COLO668 (cell line): ENCODE data around the gene MCMBP.
"Not testable (repeated sequence)": the region's sequence is repeated elsewhere in the genome, so short reads cannot be mapped to it uniquely, and the experiment has no call there.

Experiments used
- DNase-seq: peaks from one replicate; lab custom pipeline; 2025; ENCODE audit not compliant: unreplicated experiment; lab: John Stamatoyannopoulos, UW

Gene MCMBP

DNA sequence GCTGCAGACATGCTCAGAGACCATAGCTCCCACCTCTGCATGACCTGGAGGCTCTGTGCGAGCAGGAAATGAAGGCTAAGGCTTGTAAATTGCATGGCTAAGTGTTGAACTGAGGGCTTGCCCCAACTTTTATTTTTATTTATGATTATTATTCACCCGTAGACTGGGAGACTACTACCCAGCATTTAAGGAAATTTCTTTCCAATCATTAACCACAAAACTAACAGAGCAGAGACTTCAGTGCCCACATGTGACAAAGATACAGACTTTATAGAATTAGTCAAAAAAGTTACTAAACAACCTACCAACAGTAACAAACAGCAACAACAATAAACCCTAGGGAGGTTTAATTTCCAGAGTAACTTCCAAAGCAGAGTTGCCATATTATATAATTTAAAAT is 39.7 kb downstream of the MCMBP start:
- no peak for DNase-seq

DNA sequence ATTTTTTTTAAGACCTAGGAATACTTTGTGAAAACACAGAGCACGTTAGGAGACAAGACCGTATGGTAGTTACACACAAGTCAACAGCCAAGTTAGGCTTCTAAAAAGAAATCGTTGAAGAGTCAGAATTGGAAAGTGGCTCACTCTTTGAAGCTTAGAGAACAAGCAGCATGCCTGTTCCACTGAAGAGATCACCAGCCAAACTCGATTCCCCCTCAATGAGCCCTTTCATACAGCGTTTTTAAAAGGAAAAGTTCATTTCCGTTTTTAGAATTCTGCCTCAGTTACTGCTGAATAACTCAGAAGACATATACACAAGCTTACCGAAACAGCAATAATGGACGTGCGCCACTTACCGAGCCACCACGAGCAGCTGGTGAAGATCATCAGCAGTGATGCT is 41.0 kb downstream of the MCMBP start:
- no peak for DNase-seq

DNA sequence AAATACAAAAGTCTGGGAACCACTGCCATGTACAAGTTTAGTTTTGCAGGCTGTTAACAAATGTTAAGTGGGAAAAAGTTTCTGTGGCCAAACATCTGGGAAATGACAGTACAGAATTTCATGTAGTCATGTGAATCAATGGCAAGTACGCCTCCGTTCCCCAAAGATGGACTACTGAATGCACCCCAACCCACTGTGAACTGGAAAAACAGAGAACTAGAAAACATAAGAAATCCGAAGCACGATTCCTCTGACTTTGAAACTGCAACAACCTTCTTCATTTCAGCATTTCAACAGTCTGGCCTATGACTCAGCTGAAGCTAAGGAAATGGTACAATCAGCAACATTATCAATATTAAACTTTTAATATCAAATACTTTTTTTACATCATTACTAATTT is 41.8 kb downstream of the MCMBP start:
- no peak for DNase-seq

DNA sequence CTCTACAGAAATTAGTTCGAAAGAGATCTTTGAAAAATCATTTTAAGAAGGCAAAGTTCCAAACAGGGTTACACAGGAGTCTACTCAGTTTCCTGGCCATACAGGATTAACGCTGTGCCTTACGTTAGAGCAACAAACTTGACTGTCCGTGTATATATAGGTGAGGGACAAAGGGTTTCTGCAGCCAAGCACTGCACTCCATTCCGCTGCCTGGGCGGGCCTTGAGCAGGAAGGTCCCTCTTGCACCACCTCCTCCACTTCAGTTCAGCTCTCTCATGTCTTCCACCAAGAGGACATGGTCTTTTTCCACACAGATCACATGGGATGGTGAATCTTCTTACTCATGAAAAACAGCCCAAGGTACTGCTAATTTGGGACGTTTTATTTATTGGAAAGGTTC is 43.2 kb downstream of the MCMBP start:
- DNase-seq = no peak

DNA sequence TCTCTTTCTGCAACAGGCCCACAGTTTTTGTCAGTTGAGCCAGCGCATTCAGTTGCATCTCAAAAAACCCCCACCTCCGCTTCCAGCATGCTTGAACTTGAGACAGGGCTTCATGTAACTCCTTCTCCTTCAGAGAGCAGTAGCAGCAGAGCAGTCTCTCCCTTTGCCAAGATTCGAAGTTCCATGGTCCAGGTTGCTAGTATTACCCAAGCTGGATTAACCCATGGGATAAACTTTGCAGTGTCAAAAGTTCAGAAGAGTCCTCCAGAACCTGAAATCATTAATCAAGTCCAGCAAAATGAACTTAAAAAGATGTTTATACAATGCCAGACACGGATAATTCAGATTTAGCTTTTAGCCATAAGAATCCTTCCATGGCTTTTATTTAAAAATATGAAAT is 45.2 kb downstream of the MCMBP start:
- no peak for DNase-seq

DNA sequence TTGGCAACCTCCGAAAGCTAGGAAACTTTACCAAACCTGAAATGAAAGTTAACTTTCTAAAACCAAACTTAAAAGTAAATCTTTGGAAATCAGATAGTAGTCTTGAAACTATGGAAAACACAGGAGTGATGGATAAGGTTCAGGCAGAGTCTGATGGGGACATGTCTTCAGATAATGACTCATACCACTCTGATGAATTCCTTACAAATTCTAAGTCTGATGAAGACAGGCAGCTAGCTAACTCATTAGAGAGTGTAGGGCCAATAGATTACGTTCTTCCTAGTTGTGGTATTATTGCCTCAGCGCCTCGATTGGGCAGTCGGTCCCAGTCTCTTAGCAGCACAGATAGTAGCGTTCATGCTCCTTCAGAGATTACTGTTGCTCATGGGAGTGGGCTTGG is 45.9 kb downstream of the MCMBP start:
- DNase-seq = no peak

DNA sequence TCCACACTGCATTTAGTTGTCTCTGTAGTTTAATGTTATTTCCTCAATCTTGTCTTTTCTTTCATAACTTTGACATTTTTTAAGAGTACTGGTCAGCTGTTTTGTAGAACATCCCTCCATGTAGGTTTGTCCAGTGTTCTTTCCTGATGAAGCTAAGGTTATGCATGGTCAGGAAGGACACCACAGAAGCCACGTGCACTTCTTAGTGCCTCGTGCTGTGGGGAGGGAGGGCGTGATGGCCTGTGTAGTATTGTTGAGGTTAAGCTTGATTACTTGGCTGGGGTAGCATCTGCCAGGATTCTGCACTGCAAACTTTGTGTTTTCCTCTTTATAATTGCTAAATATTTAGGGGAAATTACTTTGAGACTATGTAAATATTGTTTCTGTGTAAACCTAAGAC is 48.3 kb downstream of the MCMBP start:
- no peak for DNase-seq

DNA sequence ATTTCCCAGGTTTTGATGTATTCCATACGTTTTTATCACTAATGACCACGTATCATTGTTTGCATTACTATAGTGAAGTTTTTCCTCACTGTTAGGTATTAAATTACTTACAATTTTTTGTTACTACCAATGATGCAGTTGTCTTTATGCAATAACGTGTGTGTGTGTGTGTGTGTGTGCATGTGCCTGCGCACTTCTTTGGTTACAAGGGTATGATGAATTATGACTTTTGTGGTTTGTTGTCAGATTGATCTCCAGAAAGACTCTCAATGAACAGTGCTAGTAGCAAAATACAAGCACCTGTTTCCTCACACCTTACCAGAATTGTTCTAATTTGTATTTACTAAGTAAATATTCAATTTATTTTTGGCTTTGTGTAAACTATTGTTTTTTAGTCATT is 51.5 kb downstream of the MCMBP start:
- peak; percentile 3 for DNase-seq

DNA sequence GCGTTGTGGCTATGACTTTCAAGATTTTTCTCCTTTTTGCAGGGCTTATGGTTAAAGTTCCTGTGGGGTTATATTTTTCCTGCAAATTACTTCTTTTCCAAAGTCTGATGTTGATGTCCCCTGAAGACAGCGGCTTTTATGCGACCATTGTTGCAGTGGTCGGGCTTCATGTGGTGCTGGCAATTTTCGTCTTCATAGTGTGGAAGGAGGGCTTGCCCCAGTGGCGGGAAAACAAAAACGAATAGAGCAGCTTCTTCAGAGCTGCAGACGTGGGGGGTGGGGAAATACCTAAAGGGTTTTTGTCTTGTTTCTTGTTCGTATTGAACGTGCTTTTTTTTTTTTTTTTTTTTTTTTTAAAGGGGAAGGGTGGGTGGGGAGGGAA is 53.8 kb downstream of the MCMBP start:
- DNase-seq = no peak

DNA sequence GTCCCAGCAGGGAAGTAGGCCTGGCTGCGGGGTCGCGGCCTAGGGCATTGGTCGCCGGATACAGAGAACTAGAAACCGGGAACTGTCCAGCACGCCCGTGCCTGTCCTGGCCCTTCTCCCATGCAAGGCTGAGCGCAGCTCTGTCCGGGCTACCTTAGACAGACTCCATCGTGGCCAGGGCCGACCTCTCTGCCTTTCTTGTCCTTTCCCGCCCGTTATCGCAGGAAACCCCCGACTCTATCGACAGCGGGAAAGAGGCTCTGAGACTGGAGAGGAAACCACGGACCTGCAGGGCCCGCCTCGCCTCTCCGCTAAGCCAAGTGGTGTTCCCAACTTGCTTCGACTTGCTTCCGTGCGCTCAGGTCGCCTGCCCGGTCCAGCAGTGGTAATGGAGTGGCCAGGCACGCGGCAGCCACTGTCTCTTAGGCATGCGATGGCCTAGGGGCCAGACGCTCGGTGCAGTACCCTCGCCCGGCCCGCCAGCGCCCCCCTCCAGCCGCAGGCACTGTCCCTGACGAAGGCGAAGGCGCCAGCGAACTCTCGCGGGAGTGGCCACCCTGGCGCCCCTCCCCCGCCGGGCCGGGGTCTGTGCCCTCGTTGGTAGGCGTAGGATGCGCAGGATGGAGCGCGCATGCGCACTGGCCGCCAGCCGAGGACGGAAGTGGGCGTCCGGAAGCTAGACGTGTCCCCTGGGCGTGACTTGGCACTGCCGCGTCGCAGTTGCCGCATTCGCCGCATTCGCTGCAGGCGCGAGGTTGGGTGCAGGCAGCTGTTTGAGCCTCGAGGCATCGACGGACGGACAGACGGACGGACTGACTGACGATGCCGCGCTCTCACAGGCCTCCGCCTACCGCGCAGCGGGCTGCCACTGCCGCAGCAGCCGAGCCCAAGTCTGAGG is 54.4 kb downstream of the MCMBP start:
- DNase-seq = no peak

DNA sequence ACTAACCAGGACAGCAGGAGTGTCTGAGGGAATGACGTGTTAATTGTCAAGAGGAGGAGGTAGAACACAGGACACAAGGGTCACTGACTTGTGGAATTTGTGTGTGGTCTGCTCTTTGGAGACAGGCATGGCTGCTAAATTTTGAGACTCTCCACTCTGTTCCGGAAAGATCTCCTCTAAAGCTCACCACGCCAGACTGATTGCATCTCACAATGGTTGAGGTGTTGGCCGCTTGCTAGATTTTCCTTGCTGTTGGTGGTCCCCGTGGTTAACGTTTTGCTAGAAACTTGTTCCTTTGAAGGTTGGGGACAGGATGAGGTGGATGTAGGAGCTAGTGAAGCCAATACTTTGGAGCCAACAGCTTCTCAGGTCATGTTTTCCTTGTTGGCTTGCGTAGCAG is 57.0 kb downstream of the MCMBP start:
- no peak for DNase-seq

DNA sequence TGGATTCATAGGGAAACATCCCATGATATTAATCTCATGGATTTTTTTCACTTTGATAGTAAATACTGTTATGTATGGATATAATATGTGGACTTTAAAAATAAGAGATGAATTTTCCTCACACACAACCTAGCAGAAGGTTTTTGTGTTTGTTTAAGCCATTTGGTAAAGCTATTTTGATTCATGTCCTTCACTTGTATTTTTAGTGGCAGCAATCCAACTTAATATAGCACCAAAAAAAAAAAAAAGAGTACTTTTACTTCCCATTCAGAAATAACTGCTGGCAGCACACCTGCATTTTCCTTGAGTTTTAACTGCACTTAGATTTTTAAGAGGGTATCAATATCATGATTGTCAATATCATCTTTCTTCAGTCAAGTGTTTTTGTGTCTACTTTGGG is 60.0 kb downstream of the MCMBP start:
- no peak for DNase-seq

DNA sequence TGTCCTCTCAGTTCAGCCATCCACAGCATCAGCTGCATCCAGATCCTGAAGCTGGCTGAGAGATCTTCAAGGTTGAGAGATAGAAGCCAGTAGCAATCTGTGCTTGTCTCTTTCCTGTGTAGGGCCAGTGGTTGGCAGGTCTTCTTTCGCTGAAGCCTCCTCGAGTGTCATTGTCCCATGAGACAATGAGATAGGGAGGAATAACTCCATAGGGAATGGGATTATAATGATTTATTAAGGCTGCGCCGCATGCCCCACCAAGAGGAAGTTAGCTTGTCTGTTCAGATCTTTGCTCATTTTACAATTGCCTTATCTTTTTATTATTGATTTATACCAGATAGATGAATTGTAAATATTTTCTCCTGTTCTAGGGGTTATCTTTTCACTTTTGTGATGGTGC is 61.5 kb downstream of the MCMBP start:
- DNase-seq = no peak

DNA sequence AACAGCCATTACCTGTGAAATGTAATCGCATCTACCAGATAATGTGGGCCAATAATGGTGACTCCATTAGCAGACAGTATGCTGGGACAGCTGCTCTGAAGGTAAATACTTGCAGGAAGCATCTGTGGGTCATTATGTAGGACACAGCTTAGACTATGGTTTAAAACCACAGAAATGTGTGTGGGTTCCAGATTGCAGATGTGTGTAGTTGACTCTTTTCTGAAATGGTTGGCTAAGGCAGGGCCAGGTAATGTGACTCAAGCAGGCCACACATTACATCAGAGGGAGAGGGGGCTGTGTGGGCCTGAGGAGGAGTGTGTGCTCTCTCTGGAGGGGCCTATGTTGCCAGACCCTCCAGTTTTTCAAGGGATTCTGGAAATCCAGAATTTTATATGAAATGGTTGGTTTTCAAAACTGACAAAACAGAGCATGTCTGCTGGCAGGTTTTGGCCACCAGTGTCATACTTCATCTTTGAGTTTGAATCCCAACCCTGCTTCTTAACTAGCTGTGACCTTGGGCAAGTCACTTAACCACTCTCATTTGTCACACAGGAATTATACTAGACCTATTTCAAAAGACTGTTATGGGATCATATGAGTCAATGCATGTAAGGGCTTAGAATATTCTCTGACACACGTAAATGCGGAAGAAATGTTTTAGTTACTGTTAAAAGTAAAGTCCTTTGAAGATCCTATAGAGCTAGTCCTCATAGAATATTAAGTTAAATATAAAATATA is 64.5 kb downstream of the MCMBP start:
- peak; percentile 7 for DNase-seq

DNA sequence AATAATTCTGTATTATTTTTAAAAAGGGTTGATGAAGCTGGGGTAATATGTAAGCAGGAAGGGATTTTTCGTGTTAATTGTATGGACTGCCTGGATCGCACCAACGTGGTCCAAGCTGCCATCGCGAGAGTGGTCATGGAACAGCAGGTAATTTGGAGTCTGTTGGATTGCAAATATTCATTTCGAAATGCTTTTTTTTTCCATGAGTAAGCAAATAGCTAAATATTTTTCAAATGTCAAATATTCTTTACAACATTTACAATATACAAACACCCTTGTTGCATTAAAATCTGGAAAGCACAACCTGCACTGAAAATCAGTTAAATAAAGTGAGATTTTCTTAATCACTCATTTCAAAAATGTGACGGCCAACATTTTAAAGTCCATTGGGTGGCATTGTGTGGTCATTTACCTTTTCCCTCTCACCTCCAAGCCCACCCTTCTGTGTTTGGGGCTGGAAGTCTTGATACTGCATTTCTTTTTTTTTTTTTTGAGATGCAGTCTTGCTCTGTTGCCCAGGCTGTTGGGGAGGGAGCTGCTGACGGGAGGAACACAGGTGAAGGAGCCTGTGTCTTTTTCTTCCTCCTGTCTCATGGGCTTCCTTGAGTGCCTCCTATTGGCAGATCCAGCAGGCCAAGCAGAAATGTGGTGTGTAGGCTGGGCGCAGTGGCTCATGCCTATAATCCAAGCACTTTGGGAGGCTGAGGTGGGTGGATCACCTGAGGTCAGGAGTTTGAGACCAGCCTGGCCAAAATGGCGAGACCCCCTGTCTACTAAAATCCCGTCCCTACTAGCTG is 66.1 kb downstream of the MCMBP start:
- DNase-seq = no peak

DNA sequence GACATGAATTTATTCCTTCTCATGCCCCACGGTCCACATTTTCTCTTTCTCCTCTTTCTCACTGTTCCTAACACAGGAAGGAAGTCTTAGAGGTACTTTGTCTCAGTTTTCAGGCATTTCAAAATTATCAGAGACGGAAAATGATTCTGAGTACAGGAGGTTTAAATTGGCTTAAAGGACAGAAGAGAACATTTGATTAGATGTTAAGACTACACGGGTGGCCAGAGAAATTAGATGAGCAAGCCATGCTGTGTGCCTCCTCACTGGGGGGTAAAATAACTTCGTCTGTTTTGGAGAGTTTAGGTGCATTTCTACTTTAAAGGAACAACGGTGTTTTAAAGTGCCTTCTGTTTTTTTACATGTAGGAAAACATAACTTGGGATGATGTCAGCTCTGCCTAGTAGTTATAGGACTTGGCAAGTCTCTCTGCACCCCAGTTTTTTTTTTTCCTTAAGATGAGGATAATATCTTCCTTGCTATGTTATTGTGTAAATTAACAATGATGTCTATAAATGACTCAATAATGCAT is 66.9 kb downstream of the MCMBP start:
- DNase-seq = no peak

DNA sequence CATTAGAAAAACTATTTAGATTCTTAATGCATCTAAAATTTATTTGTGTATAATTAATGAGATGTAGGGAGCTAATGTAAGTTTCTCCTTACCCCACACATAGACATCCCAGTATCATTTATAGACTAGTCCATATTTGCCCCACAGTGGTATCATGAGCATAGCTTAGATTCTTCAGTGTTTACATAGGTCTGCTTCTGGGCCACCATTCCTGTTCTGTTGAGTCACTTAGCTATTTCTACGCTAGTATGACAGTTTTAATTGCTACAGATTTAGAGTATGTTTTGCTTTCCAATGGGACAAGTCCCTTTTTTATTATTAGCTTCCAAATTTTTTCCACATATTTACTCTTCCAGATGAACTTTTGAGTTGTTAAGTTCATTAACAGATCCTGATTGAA is 69.4 kb downstream of the MCMBP start:
- DNase-seq = no peak

DNA sequence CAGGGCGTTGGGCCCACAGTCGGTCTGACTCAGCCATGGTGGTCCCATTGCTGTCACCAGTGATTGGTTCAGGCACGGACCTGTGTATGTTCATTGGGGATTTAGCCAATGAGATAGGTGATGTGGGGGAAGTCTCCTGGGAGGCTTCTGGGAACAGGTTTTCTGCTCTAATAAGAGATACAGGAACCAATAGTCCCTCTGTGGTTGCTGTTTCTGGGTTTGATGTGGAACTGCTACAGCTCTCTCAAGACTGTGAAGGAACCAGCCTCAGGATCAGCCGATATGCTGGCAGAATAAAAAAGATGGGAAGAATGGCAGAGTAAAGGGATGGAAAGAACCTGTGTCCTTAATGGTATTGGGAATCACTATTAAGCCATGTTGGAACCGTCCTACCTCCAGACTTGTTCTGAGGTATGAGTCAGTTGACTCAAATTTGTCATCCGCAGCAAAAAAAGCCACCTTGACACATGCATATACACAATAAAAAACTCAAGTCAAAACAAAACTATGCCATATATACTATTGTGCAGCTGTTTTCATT is 70.6 kb downstream of the MCMBP start:
- DNase-seq = no peak

DNA sequence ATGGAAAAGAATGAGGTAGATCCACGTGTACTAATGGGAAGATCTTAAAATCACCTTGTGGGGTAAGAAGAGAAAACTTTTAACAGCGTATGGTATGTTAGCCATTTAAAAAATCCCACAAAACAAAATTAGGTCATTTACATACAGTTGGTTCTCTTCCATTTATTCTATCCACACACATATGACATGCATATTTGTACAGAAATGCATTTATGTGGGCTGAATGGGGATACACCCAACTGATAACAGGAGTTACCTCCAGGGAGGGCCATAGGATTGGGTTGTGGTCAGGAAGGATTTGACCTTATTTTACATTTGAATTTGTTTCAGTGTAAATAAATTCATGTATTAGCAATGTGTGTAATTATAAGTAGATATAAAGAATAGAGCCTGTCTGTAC is 71.5 kb downstream of the MCMBP start:
- no peak for DNase-seq

DNA sequence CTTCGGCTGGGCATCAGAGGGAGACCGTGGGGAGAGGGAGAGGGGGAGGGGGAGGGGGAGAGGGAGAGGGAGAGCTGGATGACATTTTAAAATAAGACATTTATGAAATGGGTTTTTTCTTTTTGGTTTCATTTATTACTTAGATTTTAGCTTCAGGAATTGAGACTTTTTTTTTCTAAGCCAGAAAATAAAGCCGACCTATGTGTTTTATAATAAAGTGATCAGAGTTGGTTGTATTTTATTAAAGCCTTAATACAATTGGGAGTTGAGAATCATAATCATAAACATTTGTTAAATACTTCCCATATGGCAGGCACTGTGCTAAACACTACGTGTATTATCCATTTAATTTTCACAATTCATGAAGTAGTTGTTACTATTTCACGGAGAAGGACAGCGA is 76.6 kb downstream of the MCMBP start:
- DNase-seq = no peak

DNA sequence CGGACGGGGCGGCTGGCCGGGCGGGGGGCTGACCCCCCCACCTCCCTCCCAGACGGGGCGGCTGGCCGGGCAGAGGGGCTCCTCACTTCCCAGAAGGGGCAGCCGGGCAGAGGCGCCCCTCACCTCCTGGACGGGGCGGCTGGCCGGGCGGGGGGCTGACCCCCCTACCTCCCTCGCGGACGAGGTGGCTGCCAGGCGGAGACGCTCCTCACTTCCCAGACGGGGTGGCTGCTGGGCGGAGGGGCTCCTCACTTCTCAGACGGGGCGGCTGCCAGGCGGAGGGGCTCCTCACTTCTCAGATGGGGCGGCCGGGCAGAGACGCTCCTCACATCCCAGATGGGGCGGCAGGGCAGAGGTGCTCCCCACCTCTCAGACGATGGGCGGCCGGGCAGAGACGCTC is 77.5 kb downstream of the MCMBP start:
- not testable (repeated sequence) for DNase-seq
